Inflammatory macrophage treated with lipopolysaccharide for 1 hour (primary cell): ENCODE data around the gene LBP.
"Not testable (repeated sequence)": the region's sequence is repeated elsewhere in the genome, so short reads cannot be mapped to it uniquely, and the experiment has no call there.

Experiments
- DNase-seq, 2 donors: peaks; one replicate each; pipeline ENCODE4 v3.0.0-alpha.2; 2020 to 2022

The LBP gene

GRCh38 chr20:38402089-38402488 is 55.8 kb downstream of the LBP start:
- DNase-seq: no peak

- no peak for DNase-seq
Observed at GRCh38 chr20:38402816-38403215, 56.5 kb downstream of the LBP start.

GRCh38 chr20:38404016-38404415 is 57.7 kb downstream of the LBP start:
- no peak for DNase-seq

- DNase-seq: no peak
Observed at GRCh38 chr20:38405132-38405531, 58.9 kb downstream of the LBP start.

- no peak for DNase-seq
Observed at GRCh38 chr20:38406476-38406875, 60.2 kb downstream of the LBP start.

- no peak for DNase-seq
Observed at GRCh38 chr20:38407321-38407720, 61.0 kb downstream of the LBP start.

GRCh38 chr20:38407822-38408221 is 61.5 kb downstream of the LBP start:
- not testable (repeated sequence) for DNase-seq

- DNase-seq: no peak
Observed at GRCh38 chr20:38412877-38413577, 66.7 kb downstream of the LBP start.

GRCh38 chr20:38414769-38415450 is 68.6 kb downstream of the LBP start:
- DNase-seq: no peak

GRCh38 chr20:38418509-38419204 is 72.4 kb downstream of the LBP start:
- DNase-seq: no peak

- no peak for DNase-seq
Observed at GRCh38 chr20:38420388-38421085, 74.3 kb downstream of the LBP start.

GRCh38 chr20:38421915-38422314 is 75.6 kb downstream of the LBP start:
- no peak for DNase-seq

GRCh38 chr20:38423541-38423940 is 77.3 kb downstream of the LBP start:
- no peak for DNase-seq

- no peak for DNase-seq
Observed at GRCh38 chr20:38424401-38424800, 78.1 kb downstream of the LBP start.

- DNase-seq: peak; percentile 76 to 94
Observed at GRCh38 chr20:38426006-38426897, 80.0 kb downstream of the LBP start.
